Suprapubic skin (tissue), 4 donors: ENCODE results near the gene FEM1A. TPM values are rescaled to one million over a fixed set of nuclear protein-coding genes. Genes with fewer than 3 reads are reported as not detected.
A peak's percentile ranks its signal among the peaks of the same experiment; 100 is the strongest.

Source experiments
- DNase-seq, 2 donors: peaks; one replicate each; pipeline ENCODE4 v3.0.0-alpha.2; 2019; ENCODE audit warnings: low spot score in 2 of 2
- H3K27ac ChIP-seq: fragments of 200-600 bp; sonication (generic); one replicate; pipeline ENCODE4 v1.5.1; 2019
- H3K27me3 ChIP-seq: fragments of 200-600 bp; sonication (generic); one replicate; pipeline ENCODE4 v1.5.1; 2019
- H3K36me3 ChIP-seq: fragments of 200-600 bp; sonication (generic); one replicate; pipeline ENCODE4 v1.5.1; 2019
- H3K4me1 ChIP-seq: fragments of 200-600 bp; sonication (generic); one replicate; pipeline ENCODE4 v1.5.1; 2019
- H3K4me3 ChIP-seq: fragments of 200-600 bp; sonication (generic); one replicate; pipeline ENCODE4 v1.5.1; 2019; ENCODE audit warnings: mild to moderate bottlenecking
- H3K9me3 ChIP-seq: fragments of 200-600 bp; sonication (generic); one replicate; pipeline ENCODE4 v1.5.1; 2019
- EP300 ChIP-seq: sonication (generic); formaldehyde crosslinking; IDR thresholded peaks from one replicate; pipeline ENCODE4 v1.6.1; 2017; ENCODE audit warnings: antibody characterized with exemption
- POLR2A ChIP-seq, 2 donors: fragments of 450-650 bp; IDR thresholded peaks; one replicate each; pipeline ENCODE4 v1.6.1; 2017; ENCODE audit warnings: antibody characterized with exemption in 2 of 2, mild to moderate bottlenecking in 2 of 2, moderate library complexity in 2 of 2
- POLR2AphosphoS5 ChIP-seq, 3 donors: sonication (generic); formaldehyde crosslinking; IDR thresholded peaks; one replicate each; pipeline ENCODE4 v1.6.1; 2017; ENCODE audit warnings: antibody characterized with exemption in 3 of 3
- WGBS: methylation state at CpG from one replicate; pipeline ENCODE4 v1.1.5; 2018; 5-methylcytosine and 5-hydroxymethylcytosine counted together
- total RNA-seq, 4 donors: library from RNA; depleted of rRNA; stranded (reverse); fragments of >200 nt; gene quantifications; one replicate each; pipeline ENCODE4 v1.1.0, GENCODE V29; 2016
- TF ChIP-seq, protein P1 (sequence below), 2 donors: fragments of 200-600 bp in 1 of 2; fragments of 450-650 bp in 1 of 2; sonication (generic) in 1 of 2; IDR thresholded peaks; one replicate each; pipeline ENCODE4 v1.5.1; 2016 to 2019; ENCODE audit warnings: antibody characterized with exemption in 2 of 2, mild to moderate bottlenecking in 1 of 2, moderate library complexity in 1 of 2

FEM1A gene
- total RNA-seq, 4 donors from 2014 or later, result 29.6 to 51.8 (median 41.1) TPM

DNA sequence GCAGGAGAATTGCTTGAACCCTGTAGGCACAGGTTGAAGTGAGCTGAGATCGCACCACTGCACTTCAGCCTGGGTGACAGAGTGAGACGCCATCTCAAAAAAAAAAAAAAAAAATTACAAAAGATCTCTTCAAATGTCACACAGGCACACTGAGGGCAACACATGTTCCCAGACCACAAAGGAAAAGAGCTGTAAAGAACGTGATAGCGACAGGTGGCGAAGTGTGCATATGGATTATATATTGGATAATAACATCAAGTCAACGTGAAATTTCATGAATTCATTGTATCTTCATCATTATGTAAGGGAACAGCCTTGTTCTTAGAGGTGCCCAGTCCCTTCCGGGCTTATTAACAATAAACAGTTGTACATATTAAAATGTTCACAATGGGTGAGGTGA, 36.1 kb upstream of the FEM1A start:
- Histone ChIP-seq H3K4me1 (peaks cover 14% of the 10 kb centered on the region), H3K27ac (no peak overlapping the region), H3K4me3 (no peak overlapping the region), H3K27me3 (peaks cover 4% of the 10 kb centered on the region), H3K36me3 (no peaks in the 10 kb centered on the region), H3K9me3 (no peaks in the 10 kb centered on the region)
- 87% methylated on average over 7 of the region's 7 CpGs for WGBS
- TF ChIP-seq EP300 (no peak), POLR2AphosphoS5 (IDR thresholded peaks at IDR 0.05) (no peak), POLR2A (IDR thresholded peaks at IDR 0.05) (no peak)
- TF ChIP-seq, protein P1, sequence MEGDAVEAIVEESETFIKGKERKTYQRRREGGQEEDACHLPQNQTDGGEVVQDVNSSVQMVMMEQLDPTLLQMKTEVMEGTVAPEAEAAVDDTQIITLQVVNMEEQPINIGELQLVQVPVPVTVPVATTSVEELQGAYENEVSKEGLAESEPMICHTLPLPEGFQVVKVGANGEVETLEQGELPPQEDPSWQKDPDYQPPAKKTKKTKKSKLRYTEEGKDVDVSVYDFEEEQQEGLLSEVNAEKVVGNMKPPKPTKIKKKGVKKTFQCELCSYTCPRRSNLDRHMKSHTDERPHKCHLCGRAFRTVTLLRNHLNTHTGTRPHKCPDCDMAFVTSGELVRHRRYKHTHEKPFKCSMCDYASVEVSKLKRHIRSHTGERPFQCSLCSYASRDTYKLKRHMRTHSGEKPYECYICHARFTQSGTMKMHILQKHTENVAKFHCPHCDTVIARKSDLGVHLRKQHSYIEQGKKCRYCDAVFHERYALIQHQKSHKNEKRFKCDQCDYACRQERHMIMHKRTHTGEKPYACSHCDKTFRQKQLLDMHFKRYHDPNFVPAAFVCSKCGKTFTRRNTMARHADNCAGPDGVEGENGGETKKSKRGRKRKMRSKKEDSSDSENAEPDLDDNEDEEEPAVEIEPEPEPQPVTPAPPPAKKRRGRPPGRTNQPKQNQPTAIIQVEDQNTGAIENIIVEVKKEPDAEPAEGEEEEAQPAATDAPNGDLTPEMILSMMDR (IDR thresholded peaks at IDR 0.05), result no peak
- no peak for DNase-seq

DNA sequence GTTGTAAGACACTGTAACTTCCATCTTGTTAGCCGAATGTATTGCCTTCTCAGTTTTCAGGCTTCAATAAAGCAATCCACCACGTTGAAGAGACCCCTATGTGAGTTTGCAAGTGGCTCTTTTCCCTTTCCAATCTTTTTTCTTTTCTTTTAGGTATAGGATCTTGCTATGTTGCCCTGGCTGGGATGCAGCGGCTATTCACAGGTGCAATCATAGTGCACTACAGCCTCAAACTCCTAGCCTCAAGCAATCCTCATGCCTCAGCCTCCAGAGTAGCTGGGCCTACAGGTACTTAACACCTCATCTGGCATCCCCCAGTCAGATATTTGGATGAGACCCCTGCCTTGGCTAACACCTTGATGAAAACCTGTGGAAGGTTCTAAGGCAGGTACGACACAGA, 33.5 kb upstream of the FEM1A start:
- TF ChIP-seq EP300, result no peak
- no peak for TF ChIP-seq POLR2AphosphoS5 (IDR thresholded peaks at IDR 0.05)
- H3K4me3 ChIP-seq, result no peak overlapping the region

DNA sequence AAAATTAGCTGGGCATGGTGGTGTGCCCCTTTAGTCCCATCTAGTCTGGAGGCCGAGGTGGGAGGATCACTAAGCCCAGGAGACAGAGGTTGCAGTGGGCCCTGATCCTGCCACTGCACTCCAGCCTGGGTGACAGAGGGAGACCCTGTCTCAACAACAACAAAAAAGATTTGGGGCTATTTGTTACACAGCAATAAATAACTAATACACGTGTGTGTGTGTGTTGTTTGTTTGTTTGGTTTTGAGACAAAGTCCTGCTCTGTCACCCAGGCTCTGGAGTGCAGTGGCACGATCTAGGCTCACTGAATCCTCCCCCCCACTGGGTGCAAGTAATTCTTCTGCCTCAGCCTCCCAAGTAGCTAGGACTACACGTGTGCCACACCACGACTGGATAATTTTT, 32.9 kb upstream of the FEM1A start:
- H3K27me3 ChIP-seq, result peaks cover 33% of the 10 kb centered on the region
- no peak for DNase-seq
- 75% methylated on average over 5 of the region's 5 CpGs for WGBS
- H3K4me3 ChIP-seq, result no peak overlapping the region
- H3K4me1 ChIP-seq, result peaks cover 14% of the 10 kb centered on the region
- no peak overlapping the region for H3K27ac ChIP-seq
- no peaks in the 10 kb centered on the region for H3K9me3 ChIP-seq
- TF ChIP-seq, protein P1 (IDR thresholded peaks at IDR 0.05), result no peak
- TF ChIP-seq POLR2AphosphoS5 (IDR thresholded peaks at IDR 0.05), result no peak
- no peak for TF ChIP-seq POLR2A (IDR thresholded peaks at IDR 0.05)
- TF ChIP-seq EP300, result no peak
- no peaks in the 10 kb centered on the region for H3K36me3 ChIP-seq

More for the DNA sequence above, 33.5 kb upstream of the FEM1A start:
- Histone ChIP-seq H3K9me3 (no peaks in the 10 kb centered on the region), H3K27me3 (peaks cover 27% of the 10 kb centered on the region), H3K27ac (no peak overlapping the region), H3K36me3 (no peaks in the 10 kb centered on the region), H3K4me1 (peaks cover 14% of the 10 kb centered on the region)
- no peak for DNase-seq
- WGBS, result 85% methylated on average over 4 of the region's 4 CpGs

DNA sequence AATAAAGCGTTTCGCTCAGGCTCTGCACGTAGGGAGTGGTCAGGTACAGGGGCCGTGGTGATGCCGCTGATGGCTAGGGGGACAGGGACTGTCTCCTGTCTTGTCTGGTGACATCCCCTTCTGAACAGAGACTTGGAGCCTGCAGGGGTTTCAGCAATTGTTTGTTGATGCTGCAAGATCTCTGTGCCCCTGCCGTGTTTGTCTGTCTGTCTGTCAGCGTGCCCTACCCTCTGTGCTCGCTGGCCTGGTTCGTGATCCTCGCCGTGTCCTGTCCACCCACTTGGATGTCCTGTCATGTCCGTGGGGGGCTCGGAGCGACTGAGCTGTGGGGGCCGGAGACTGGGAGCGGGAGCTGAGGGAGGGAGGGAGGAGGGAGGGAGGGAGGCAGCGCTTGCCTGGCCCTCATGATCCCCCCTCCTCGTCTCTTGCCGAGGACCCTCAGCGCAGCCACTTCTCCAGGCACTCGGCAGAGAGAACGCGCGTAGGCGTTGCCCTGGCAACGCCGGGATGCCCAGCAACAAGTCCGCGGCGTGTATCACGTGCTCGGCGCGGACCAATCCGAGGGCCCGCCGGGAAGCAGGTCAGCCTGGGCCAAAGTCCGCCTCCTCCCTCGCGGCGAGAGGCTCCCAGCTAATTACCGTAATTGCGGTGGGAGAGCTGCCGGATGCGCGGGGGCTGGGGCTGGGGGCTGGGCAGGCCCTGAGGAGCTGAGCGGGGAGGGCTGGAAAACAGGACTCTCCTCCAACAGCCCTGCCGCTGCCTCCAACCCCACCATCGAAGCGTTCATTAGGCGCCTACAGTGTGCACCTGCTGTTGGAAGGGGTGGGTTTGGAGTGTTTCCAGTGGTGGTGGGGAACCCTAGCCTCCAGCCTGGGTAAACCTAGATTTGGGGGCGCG, 31.9 kb upstream of the FEM1A start:
- peak; percentile 85 to 88 for DNase-seq
- Histone ChIP-seq H3K4me1 (peaks cover 14% of the 10 kb centered on the region), H3K9me3 (no peaks in the 10 kb centered on the region), H3K36me3 (no peaks in the 10 kb centered on the region), H3K27me3 (peaks cover 36% of the 10 kb centered on the region), H3K27ac (no peak overlapping the region), H3K4me3 (peak overlapping the region; percentile 36)
- WGBS, result 14% methylated on average over 17 of the region's 53 CpGs
- TF ChIP-seq POLR2A (IDR thresholded peaks at IDR 0.05), result no peak
- TF ChIP-seq, protein P1 (IDR thresholded peaks at IDR 0.05), result no peak
- no peak for TF ChIP-seq POLR2AphosphoS5 (IDR thresholded peaks at IDR 0.05)
- no peak for TF ChIP-seq EP300

DNA sequence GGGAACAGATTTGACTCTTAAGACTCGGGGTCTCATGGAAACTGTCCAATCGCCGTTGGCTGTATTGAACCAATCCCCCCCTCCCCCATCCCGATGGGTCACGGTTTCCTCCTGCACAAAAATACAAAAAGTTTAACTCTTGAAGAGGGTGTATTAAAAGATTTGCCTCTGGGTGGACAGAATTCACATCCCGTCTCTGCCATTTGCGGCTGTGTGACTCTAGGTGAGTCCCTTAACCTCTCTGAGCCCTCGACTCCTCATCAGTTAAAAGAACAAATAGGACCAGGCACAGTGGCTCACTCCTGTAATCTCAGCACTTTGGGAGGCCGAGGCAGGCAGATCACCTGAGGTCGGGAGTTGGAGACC, 31.3 kb upstream of the FEM1A start:
- Histone ChIP-seq H3K27ac (no peak overlapping the region), H3K36me3 (no peaks in the 10 kb centered on the region), H3K4me1 (peaks cover 14% of the 10 kb centered on the region), H3K4me3 (peak overlapping the region; percentile 36), H3K9me3 (no peaks in the 10 kb centered on the region), H3K27me3 (peaks cover 36% of the 10 kb centered on the region)
- DNase-seq, result no peak
- TF ChIP-seq EP300, result no peak
- TF ChIP-seq POLR2AphosphoS5 (IDR thresholded peaks at IDR 0.05), result no peak
- TF ChIP-seq, protein P1 (IDR thresholded peaks at IDR 0.05), result no peak
- no peak for TF ChIP-seq POLR2A (IDR thresholded peaks at IDR 0.05)
- WGBS, result 51% methylated on average over 10 of the region's 10 CpGs
